ENCODE data around the gene ARAP2.

Gene ARAP2

DNA sequence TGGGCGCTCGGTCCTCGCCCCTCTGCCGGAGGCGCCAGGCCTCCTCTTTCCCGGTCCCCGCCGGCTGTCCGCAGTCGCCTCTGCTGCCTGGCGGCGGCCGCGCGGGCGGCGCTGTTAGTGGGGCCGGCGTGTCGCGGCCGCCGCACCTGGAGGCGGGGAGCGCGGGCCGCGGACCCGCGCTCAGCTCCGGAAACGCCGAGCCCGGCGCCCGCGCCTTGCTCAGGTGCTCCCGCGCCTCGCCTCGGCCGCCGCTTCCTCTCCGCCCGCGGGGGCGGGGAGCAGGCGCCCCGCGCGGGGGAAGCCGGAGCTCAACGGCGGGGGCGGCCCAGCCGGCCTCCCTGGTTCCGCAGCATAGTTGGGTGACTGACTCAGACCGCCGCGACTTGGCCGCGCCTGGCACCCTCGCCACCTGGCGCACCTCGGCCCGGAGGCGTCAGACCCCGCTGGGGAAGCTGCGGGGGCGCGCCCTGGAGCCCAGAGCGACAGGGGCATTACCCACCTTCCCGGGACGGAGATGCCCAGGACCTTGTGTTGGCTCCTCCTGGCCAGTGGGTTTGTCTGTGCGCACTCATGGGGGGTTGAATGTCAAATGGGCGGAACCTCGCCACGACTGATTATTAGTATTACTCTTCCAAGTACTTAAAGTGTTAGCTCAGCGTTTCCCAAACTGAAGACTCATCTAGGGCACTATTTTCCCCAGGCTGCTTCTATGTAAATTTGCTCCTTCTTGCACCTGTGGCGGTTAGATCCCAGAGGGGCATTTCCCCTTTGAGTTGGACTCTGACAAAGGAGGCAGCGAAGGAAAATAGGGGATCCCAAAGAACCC is at the start of gene ARAP2:
TSS of gene ARAP2 (minus strand) at position 258 of the 826 bp plus-strand sequence. CDS start 15,028 bp downstream, outside the sequence.
- DNase-seq, result peak; percentile 43 to 51

GRCh38 chr4:36292556-36293188 is 48.4 kb upstream of the ARAP2 start:
- no peak for DNase-seq

DNA sequence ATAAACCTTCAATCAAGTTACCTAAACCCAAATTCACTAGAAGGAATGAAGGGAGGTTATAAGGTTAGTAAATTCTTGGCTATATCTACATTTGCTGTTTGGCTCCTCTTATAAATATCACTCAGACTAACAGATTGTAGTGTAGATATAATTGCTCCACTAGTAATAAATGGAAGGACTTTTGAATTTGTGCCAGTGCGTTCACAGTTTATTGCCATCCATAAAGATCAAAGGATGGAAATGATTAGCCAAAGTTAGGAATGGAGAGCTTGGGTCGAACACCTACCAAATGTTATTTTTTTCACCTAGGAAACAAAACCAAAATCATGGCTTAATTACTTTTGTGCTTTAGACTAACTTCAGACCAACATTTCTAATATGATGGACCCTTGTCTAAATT is 46.3 kb upstream of the ARAP2 start:
- no peak for DNase-seq

DNA sequence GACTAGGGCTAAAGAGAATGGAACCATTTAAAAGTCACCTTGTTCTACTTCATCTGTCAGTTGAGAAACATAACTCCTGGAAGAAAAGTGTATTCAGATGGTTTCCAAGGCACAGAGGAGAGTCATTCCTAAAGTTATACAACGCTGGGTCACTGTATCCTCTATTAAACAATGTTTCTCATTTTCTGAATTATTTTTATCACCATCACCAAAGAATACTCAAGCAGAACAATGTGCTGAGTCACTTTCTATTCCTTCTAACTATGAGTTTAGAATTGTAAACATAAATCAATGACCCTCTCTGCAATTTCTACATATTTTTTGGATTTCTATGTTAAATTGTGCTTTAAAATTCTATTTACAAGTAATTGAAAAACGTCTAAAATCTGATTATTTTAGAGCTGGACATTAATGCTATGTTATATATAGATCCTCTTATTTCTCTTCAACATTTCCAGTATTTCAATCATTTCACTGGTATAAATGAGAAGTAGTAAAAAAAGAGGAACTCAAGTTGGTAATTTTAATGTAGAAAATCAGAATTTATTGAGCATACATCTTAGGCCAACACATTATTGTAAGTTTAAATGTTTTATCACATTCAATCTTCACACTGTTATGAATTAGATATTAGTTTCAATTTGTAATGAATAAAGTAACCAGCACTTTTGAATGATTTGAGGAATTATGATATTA is 44.6 kb upstream of the ARAP2 start:
- peak; percentile 8 to 16 for DNase-seq

GRCh38 chr4:36286481-36286871 is 42.2 kb upstream of the ARAP2 start:
- no peak for DNase-seq

- DNase-seq, result peak; percentile 75 to 81
Measured at GRCh38 chr4:36285784-36286480, 41.6 kb upstream of the ARAP2 start.

- DNase-seq, result no peak
Measured at GRCh38 chr4:36283912-36284465, 39.7 kb upstream of the ARAP2 start.

- no peak for DNase-seq
Measured at GRCh38 chr4:36282503-36283030, 38.3 kb upstream of the ARAP2 start.

DNA sequence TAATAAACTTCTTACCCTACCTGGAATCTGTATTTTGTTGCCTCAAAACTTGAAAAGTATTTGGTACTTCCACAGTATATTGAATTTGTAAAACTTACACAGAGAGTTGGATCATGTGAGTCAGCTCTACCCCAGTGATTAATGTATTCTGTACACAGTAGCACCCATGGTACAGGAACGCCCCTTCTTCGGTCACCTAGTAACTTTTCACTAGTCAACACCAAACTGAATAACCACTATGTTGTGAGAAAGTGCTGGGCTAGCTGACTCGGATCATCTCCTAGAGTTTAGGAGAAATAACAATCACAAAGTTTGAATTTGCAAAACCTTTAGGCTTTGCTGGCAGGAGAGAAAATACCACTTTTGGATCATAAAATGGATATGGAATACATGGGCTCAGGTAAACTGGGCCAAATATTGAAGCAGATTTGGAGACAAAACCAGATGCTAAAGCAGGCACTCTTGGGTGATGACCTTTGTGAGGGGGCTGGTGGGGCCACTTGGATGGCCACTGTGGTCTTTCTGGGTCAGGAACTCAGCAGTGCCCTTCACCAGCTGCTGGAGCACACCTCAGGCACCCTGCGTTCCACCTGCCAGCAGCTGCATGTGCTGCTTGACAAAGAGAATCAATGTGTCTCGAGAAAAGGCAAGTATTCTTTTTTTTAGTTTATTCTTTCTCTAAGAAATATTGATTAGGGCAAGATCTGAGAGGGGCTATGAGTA is 37.2 kb upstream of the ARAP2 start, which contains the start of gene DTHD1:
TSS of gene DTHD1 (plus strand) at position 233 of the 723 bp plus-strand sequence. CDS start at position 376, 143 bp downstream.
- no peak for DNase-seq

- DNase-seq, result no peak
Measured at GRCh38 chr4:36280555-36280954, 36.2 kb upstream of the ARAP2 start.

- DNase-seq, result no peak
Measured at GRCh38 chr4:36278789-36279188, 34.5 kb upstream of the ARAP2 start.

GRCh38 chr4:36277533-36277932 is 33.2 kb upstream of the ARAP2 start:
- no peak for DNase-seq

DNA sequence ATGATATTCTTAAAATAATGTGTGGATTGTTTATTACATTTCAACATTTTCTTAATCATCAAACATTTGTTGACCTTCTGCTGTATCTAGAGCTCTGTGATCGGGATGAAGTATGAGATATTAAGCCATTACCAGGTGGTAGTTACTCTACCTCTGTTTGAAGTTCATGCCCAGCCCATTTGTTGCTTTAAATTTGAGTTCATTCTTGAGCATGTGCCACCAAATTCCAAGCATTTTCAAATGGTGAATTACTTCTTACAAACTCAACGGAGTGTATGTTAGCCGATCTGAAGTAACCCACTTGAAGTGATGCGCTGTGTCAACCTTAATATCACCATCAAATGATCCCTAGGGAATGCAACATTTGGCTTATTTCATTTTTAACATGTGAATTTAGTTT is 29.8 kb upstream of the ARAP2 start:
- no peak for DNase-seq

DNA sequence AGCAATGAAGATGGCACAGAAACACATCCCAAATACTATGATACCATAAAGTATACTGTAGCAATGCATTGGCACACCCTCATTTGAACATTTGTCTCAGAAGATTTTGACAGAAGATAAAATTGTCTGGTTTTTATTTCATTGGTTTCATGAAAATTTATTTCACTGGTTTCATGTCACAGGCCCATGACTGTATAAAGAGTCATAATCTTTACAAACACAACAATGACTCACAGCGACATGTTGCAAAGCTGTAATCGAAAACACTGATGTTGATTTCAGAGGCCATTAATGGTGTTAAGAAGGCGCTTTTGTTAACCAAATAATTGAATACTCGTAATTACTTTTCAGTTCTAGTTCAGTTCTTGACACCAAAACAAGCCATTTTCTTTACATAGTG is 29.0 kb upstream of the ARAP2 start:
- DNase-seq, result no peak

GRCh38 chr4:36269533-36270173 is 25.3 kb upstream of the ARAP2 start:
- no peak for DNase-seq

DNA sequence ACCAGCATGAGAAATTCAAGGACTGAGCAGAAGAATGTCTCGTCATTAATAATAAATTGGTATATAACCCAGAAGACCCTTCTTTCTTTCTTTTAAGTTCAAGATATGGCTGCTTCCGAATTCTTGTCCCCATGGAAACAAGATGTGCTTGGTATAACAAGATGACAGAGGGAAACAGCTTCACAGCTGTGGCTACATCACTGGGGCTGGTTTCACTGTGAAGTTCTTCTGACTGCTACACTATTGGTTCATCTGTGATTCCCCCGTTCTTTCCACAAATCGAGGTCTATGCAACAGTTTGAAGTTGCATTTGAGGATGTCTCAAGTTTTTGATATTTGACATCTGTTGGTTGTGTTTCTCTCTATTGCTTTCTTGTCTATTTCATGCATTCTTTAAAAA is 24.8 kb upstream of the ARAP2 start:
- DNase-seq, result no peak

- peak; percentile 76 to 80 for DNase-seq
Measured at GRCh38 chr4:36267486-36268268, 23.4 kb upstream of the ARAP2 start.

GRCh38 chr4:36264207-36264826 is 20.0 kb upstream of the ARAP2 start:
- no peak for DNase-seq

GRCh38 chr4:36260731-36261130 is 16.4 kb upstream of the ARAP2 start:
- no peak for DNase-seq

DNA sequence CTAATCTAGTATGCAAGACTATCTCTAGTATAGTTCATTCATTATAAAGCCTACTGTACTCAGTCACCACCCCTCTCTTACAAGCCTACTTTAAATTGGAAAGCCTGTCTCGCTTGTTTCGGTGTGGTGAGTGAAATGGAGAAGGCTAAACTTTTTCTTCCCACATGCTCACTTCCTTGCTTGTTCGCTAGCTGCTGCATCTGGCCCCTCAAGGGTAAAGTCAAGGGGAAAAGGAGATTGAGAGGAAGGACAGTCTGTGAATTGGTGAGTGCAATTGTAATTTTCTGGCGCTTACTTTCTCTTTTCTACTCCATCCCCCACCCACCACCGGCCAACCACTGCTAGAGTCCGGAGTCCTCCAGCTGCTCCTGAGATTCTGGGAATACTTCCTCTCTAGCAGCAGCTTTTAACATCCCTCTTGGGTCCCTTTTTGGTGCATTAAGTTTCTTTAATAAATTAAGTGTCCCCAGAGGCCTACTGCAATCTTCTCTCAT is 12.1 kb upstream of the ARAP2 start:
- no peak for DNase-seq
